NCI-H2196 treated with DMSO at 0.1 percent for 48 hours (cell line): ENCODE data around the gene TBL1X.
A peak's percentile ranks its signal among the peaks of the same experiment; 100 is the strongest.

Experiments used
- DNase-seq: peaks from one replicate; lab custom pipeline; 2025; ENCODE audit not compliant: unreplicated experiment; lab: John Stamatoyannopoulos, UW

TBL1X gene

DNA sequence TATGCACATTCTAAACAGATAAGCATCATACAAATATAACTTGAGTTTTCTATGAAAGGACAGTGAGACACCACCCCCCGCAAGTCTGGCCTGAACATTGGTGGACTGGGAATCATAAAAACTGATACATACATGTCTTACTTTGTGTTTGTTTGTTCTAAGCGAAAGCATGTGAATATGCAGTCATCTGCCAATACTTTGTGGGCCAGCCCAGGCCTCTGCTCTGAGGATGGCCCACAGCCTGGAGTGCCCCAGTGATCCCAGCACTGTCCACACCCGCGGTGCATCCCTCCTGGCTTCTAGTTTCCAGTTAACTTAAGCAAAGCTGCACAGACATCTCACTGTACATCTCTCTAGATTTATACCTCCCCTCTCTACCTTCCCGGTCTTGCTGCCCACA lies 154.3 kb downstream of the TBL1X start:
- no peak for DNase-seq

DNA sequence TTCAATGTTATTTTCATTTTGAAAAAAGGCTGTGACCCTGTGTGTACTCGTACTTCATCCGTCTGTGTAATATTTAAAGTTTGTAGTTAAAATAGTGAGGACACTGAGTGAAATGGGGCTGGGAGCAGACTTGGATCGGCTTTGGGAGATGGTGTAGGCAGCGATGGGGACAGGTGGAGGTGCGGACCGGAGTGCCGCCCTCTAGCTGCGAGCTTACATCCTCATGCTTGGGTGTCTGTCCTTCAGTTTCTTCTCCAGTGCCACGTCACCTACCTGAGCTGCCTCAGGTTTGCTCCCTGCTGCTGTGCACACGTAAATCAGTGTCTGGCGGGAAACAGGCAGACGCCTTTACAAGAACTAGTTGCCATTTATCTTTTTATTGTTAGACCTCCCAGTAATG lies 154.7 kb downstream of the TBL1X start:
- DNase-seq = no peak

DNA sequence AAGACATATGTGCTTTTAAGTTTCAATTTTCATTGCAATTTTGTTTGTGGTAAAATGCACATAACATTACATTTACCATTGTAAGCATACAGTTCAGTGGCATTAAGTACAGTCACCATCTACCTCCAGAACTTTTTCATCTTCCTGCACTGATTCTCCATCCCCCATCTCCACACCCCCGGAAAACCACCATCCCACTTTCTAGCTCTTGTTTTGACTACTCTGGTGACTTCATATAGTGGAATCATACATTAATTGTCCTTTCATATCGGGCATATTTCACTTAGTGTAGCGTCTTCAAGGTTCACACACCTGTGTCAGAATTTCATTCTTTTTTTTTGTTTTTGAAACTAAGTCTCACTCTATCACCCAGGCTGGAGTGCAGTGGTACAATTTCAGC lies 157.3 kb downstream of the TBL1X start:
- no peak for DNase-seq

DNA sequence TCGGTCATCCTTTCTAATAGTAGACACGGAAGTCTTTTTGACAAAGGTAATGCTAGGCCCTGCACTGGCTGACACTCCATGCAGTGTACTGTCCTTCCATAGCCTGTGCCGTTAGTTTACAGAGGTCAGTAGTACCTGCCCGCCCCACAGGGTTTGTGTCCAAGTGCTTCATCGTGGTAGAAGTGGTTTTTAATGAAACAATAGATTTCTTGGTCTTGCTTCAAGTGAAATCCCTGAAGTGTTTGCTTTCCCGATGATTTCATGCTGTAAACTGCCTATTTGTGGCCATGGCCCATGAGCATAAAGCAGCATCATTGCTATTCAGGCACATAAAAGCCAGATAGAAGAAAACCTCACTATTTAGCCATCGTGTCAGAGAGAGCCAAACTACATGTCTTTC lies 161.5 kb downstream of the TBL1X start:
- DNase-seq = peak; percentile 55

DNA sequence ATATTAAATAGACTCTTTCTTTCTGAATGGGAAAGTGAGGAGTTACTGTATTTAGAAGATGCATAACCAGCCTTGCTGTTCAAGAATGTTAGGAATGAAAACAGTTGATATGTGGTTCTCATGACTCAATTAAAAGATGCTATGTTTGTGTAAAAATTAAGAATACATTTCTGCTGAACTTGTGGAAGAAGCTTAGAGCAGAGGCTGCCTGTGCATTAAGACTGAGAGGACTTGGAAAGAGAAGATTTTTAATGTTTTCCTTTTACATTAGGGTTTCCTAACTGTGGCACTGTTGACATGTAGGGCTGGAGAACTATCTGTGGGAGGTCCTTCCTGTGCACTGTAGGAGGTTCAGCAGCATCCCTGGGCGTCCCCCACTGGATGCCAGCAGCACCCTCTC lies 163.1 kb downstream of the TBL1X start:
- no peak for DNase-seq

DNA sequence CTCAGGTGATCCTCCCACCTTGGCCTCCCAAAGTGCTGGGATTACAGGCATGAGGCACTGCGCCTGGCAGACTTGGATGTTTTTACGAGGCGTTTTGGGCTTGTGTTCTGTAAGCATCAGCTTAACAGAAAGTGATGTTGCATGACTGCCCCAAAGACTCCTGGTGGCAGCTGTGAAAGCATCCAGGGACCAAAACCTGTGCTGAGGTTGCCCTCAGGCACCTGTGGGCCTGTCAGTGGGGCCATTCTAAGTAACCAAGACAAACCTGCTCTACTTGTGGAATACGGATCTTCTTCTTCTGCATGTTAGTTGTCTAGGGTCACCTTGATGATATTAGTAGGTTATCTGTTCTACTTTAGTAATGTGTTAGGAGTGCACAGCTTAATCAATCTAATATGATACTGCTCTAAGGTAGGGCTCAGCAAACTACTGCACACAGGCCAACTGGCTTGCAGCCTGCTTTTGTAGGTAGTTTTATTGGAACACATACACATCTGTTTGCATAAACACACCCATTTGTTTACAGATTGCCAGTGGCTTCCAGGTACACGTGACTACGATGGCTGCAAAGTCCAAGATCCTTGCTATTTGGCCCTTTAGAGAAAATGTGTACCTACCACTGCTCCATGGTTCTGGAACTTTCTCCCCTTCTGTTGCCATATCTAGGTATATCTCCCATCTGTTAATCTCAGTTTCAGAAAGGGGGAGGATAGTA lies 164.1 kb downstream of the TBL1X start:
- DNase-seq = no peak

DNA sequence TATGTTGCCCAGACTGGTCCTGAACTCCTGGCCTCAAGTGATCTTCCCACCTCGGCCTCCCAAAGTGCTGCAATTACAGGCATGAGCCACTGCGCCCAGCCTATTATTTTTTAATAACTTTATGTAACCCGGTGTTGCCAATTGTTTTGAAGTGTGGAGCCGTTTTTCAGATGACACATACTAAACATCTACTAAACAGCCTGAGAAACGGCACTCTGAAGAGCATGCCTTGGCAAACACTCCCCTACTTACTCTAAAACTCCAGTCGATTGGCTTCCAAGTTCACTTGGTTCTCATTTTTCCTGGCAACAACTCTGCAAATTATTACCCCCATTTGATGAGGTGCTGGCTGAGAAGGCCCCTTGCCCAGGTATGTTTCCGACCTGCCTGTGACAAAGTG lies 169.7 kb downstream of the TBL1X start:
- no peak for DNase-seq

GRCh38 chrX:9635368-9635767 lies 170.5 kb downstream of the TBL1X start:
- DNase-seq = no peak

DNA sequence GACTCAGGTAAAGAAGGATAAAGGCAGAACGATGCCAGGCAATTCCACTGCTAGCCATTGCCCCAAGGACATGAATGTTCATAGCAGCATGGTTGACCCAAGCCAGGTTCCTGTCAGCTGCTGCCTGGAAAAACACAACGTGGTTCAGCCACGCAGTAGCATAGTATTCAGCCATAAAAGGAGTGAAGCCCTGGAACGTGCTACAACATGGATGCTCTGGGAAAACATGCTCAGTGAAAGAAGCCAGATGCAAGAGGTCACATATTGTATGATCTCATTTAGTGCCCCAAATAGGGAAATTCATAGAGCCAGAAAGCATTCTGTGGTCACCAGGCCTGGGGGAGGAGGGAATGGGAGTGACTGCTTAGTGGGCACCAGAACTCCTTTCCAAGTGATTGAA lies 170.9 kb downstream of the TBL1X start:
- no peak for DNase-seq

- DNase-seq = no peak
Measured at GRCh38 chrX:9638871-9639270, 174.0 kb downstream of the TBL1X start.

- no peak for DNase-seq
Measured at GRCh38 chrX:9642270-9642995, 177.6 kb downstream of the TBL1X start.

GRCh38 chrX:9643807-9644206 lies 178.9 kb downstream of the TBL1X start:
- no peak for DNase-seq

- DNase-seq = peak; percentile 49
Measured at GRCh38 chrX:9644335-9644734, 179.5 kb downstream of the TBL1X start.

DNA sequence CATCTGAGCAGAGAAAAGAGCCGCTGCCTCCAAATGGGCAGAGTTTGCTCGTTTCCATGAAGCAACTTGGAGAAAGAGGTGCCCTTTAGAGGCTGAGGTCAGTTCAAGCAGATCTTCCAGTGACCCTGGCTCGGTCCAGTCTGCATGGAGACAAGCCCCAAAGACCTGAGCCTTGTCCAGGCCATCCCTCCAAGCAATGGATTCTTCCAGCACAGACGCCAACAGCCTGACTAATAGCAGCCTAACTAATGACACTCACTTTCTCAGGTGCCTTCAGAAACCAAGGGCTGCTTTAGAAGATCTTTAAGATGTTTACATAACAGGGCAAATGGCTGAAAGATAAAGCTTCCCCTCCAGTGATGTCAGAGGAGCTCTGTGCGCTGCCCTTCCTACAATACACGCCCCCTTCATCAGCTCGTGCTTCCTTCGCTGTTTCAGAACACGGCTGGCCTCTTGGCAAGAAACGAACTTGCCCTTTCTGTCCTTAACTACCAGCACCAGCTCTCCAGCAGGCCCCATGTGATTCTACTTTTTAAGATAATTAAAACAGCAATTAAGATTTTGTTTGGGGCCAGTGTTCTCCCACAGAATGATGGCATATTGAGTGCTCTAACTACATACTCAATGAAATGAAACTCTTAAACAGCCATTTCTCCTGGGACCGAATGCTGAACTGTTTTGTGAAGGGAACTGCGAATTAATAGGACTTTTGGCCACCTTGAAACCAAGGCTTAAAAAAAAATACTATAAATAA lies 181.8 kb downstream of the TBL1X start:
- DNase-seq = no peak

DNA sequence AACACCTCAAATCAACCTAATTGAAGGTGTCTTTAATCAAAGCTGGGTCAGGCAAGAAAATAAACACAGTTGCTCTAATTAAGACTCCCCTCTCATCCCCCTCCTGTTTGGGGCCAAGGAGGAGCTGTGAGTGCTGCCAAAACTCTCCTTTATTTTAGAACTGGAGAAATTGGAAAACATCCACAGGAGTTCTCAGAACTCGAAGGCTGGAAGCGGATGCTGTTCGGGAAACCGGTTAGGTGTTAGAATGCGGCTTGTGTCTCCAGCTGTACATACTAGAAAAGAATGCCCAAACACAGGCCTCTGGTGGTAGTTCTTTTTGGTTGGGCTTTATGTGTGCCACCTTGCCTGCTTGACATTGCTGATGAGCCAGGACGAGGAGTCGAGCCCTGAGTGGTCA lies 182.6 kb downstream of the TBL1X start:
- no peak for DNase-seq

DNA sequence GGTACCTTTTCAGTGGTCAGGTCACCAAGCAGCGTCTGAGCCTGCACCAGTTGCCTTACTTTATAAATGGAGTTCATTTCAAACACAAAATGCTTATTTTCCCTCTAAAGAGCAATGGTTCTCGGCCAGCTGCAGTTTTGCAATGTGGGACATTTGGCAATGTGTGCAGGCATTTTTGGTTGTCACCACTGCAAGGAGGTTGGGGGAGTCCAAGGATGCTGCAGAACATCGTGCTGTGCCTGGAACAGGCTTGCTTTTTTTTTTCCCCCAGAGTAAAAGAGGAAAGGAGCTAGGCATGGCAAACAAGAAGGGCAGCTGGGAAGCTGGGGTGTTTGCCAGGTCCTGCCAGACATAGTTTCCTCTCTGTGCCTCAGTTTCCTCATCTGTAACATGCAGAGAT lies 185.2 kb downstream of the TBL1X start:
- DNase-seq = no peak

GRCh38 chrX:9651737-9652136 lies 186.9 kb downstream of the TBL1X start:
- DNase-seq = no peak

GRCh38 chrX:9654929-9655328 lies 190.1 kb downstream of the TBL1X start:
- no peak for DNase-seq

GRCh38 chrX:9656277-9656676 lies 191.4 kb downstream of the TBL1X start:
- DNase-seq = no peak

- DNase-seq = no peak
Measured at GRCh38 chrX:9656871-9657270, 192.0 kb downstream of the TBL1X start.

DNA sequence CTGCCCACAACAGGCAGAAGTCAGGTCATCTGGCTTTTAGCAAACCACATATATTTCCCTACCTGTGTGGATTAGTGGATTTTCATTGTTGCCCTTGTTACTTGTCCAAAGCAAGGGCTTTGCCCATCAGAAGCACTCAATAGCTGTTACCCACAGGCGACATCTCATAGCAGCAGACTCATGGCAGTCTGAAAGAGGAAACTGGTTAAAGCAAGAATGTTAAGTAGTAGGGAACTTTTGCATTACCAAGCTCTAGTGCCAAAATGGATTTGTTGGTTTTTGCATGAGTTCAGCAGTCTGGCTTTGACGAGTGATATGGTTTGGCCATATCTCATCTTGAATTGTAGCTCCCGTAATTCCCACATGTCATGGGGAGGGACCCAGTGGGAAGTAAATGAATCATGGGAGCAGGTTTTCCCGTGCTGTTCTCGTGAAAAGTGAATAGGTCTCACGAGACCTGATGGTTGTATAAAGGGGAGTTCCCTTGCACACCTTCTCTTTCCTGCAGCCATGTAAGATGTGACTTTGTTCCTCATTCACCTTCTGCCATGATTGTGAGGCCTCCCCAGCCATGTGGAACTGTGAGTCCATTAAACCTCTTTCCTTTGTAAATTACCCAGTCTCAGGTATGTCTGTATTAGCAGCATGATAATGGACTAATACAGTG lies 192.9 kb downstream of the TBL1X start:
- DNase-seq = no peak

DNA sequence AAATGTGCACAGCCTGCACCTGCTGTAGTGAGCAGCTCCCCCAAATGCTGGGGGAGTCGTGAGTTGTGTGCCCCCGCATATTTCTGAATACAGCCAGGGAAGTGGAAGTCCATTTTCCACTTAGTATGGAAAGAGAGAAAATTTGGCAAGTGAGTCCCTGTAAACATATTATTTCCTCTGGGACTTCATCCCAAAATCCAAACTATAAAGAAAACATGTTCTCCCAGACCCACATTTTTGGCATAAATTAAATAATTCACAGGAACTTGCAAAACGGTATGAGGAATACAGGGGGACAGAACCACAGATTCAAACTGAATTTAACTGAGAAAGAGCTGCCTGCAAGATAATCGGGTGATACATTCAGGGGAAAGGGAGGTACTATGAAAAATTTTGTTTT lies 193.6 kb downstream of the TBL1X start:
- DNase-seq = no peak
